ENCODE measurements around the gene PACS1.

- no peak for TF ChIP-seq CTCF (IDR thresholded peaks at IDR 0.05)
- TF ChIP-seq IRF3 (IDR thresholded peaks at IDR 0.05; ENCODE audit: low read depth, low read length), result no peak
- TF ChIP-seq REST (IDR thresholded peaks at IDR 0.05; ENCODE audit: low read depth, low read length), result no peak
- no peak for TF ChIP-seq USF1 (IDR thresholded peaks at IDR 0.05; ENCODE audit: borderline replicate concordance, low read depth)
- no peak for TF ChIP-seq TAF1 (IDR thresholded peaks at IDR 0.05; ENCODE audit: borderline replicate concordance, low read depth, low read length)
Measured at GRCh38 chr11:66230156-66230555, 160.1 kb downstream of the PACS1 start.

Data from SK-N-SH (cell line).